ENCODE results near the gene LYZL4.

The LYZL4 gene

DNA sequence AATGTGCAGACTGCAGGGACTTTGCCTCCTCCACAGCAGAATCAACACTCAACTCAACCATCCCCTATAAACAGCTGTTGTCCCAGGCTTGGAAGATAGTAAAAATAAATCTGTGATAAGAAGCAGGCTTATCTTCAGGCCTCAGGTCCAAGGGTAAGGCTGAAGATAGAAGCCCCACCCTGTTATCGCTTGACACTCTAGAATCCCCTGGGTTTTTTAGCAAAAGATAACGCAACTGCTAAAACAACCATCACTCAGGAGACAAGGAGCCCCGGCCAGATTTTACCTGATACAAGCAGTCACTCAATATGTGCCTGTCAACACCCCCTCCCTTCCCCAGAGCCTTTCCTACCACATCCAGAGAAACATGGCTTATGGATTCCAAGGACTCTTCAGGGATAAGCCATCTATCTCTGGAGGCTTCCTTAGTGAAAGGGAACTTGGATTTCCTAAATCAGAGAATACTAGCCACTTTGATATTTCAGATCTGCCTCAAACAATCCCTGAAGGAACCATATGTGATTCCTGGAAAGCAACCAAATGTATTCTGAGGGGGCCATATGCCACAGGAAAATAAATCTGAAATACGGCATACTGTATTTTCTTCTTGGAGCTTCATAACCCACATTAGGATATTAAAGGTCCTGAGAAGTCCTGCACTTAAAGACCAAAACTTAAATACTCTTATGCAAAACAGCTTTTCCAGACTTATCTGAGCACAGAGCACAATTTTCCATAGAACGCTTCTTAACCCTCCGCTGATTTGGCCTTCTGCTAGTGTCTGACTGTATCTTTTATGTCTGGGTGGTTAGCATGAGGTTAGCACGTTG lies 60.4 kb downstream of the LYZL4 start:
- DNase-seq (ENCODE audit: low spot score): no peak
- TF ChIP-seq, protein P1, sequence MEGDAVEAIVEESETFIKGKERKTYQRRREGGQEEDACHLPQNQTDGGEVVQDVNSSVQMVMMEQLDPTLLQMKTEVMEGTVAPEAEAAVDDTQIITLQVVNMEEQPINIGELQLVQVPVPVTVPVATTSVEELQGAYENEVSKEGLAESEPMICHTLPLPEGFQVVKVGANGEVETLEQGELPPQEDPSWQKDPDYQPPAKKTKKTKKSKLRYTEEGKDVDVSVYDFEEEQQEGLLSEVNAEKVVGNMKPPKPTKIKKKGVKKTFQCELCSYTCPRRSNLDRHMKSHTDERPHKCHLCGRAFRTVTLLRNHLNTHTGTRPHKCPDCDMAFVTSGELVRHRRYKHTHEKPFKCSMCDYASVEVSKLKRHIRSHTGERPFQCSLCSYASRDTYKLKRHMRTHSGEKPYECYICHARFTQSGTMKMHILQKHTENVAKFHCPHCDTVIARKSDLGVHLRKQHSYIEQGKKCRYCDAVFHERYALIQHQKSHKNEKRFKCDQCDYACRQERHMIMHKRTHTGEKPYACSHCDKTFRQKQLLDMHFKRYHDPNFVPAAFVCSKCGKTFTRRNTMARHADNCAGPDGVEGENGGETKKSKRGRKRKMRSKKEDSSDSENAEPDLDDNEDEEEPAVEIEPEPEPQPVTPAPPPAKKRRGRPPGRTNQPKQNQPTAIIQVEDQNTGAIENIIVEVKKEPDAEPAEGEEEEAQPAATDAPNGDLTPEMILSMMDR (IDR thresholded peaks at IDR 0.05; ENCODE audit: borderline replicate concordance, control extremely low read depth, extremely low read depth, insufficient read depth, missing control alignments): no peak
- in situ Hi-C loops (cut with MboI; ENCODE audit: low sequenced_read_pairs, unreplicated experiment): no loop called here

DNA sequence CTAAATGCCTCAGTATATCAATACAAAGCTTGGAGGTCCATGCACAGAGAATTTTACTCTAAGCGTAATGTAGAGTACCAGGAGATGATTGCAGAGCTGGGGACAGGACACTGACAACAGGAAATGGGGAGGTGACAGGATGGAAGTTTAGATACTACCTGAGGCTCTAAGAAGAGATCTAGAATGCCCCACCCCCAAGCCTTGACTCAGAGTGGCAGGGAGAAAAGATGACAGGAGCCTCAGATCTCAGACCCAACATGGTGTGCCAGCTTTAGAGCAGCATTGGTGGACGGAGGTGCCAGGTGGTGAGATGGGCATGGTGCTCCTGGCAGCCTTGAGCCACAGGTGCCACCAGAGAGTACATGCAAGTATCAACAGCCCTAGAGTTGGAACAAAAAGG lies 62.5 kb downstream of the LYZL4 start:
- no peak for DNase-seq (ENCODE audit: low spot score)
- TF ChIP-seq, protein P1 (IDR thresholded peaks at IDR 0.05; ENCODE audit: borderline replicate concordance, control extremely low read depth, extremely low read depth, insufficient read depth, missing control alignments): no peak
- in situ Hi-C loops (cut with MboI; ENCODE audit: low sequenced_read_pairs, unreplicated experiment): no loop called here

Measured in GM13976 (cell line).